GM18951 (cell line): ENCODE measurements around the gene ARHGAP44.

Source experiments
- POLR2A ChIP-seq: IDR thresholded peaks from 4 replicates; pipeline ENCODE4 v1.6.1; 2011; ENCODE audit warnings: mild to moderate bottlenecking; ENCODE audit not compliant: insufficient read length, insufficient read depth; ENCODE audit errors: extremely low read depth
- in situ Hi-C: fragments of 300-500 bp; cut with MboI; formaldehyde crosslinking; loops from one replicate; pipeline ENCODE4 v1.12.0; 2022; ENCODE audit warnings: low sequenced_read_pairs, mixed read lengths, inconsistent platforms; ENCODE audit not compliant: unreplicated experiment

ARHGAP44 gene

DNA sequence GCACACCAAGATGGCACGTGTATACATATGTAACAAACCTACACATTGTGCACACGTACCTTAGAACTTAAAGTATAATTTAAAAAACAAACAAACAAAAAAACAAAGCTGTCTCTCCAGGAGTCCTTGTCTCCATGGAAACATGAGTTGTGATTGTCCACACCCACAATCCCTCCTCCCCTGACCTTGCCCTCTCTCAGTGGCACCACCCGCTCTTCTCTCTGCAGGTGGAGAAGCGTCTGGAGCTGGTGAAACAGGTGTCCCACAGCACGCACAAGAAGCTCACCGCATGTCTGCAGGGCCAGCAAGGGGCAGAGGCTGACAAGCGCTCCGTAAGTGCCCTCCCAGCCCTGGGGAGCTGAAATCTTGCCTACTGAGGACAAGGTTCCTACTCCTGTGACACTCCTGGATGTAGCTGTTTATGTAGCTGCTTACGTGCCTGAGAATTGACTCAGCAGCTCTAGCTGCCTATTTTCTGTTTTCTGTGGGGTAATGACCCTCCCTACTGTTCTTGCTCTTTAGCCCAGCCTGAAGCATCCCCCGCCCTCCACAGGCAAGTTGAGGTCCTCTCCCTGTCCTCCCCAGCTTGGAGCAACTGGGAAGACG lies 107.0 kb downstream of the ARHGAP44 start:
- no peak for TF ChIP-seq POLR2A
- in situ Hi-C loops = no loop called here

DNA sequence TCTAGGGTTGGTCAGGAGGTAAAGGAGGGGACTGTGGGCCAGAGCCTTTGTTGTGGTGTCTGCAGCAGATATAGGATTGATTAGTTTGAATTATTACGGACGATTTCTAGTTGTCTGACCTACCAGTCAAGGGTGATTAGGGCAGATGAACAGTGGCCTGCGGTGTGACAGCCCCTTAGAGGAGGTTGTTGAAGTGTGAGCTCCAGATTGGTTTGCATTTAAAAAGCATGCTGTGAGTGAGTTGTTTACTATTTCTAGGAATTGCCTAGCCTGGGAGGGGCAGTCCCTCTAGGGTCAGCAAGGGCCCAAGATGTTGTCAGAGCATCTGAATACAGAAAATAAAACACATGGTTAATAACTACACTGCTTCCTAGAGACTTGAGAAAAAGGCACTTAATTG lies 108.8 kb downstream of the ARHGAP44 start:
- no peak for TF ChIP-seq POLR2A
- in situ Hi-C loops = no loop called here

DNA sequence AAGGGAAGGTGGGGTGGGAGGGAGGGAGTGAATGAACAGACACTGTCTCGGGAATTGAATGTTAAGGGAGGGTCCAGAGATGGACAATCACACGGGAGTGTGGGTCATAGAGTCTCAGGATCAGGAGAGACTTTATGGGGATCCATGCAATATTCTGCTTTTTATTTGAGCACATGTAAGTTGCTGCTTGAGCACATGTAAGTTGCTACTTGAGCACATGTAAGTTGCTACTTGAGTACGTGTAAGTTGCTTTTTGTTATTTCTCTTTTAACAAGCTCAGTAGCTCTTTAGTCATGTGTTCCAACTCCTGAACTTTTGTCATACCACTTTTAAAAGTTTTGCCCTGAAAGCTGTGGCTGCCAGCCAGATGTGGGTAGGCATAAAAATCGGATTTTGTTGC lies 110.3 kb downstream of the ARHGAP44 start:
- in situ Hi-C loops = no loop called here

DNA sequence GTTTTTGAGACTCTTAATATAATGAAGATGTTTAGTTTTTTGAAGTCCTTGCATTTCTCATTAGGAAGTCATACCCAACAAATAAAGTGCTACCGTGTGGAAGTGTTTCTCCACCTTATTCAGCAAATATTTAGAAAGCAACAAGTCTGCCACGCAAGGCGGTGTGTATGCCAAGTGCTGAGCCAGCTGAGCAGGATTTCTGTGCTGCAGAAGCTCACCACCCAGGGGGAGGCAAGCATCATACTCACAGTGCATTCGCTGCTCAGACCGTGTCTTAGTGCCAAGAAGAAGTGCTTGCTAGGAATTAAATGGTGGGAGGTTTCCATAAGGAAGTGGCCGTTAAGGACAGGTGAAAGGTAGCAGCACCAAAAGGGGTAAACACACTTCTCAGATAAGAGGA lies 111.2 kb downstream of the ARHGAP44 start:
- TF ChIP-seq POLR2A = no peak
- in situ Hi-C loops = no loop called here

More for the DNA sequence above, 110.3 kb downstream of the ARHGAP44 start:
- TF ChIP-seq POLR2A = no peak

- no peak for TF ChIP-seq POLR2A
- in situ Hi-C loops = no loop called here
Observed at GRCh38 chr17:12902046-12902445, 112.7 kb downstream of the ARHGAP44 start.

GRCh38 chr17:12907477-12907876 lies 118.2 kb downstream of the ARHGAP44 start:
- no peak for TF ChIP-seq POLR2A
- in situ Hi-C loops = no loop called here

DNA sequence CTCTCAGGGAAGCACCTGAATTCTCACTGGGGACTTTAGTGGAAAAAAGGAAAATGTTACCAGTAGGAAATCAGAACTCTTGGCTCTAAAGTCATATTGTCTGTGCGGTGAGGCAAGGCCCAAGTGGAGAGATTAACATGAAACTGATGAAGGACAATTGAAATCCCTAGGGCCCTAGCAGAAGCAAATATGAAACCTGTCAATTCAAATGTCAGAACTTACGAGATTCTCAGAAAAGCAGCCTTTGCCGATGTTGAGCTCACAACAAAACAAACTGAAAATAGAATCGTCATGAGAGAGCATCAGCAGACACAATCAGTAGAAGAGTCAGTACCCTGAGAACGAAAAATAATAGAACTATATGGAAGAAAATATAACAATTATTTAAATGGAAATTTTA lies 119.7 kb downstream of the ARHGAP44 start:
- no peak for TF ChIP-seq POLR2A
- in situ Hi-C loops = no loop called here

DNA sequence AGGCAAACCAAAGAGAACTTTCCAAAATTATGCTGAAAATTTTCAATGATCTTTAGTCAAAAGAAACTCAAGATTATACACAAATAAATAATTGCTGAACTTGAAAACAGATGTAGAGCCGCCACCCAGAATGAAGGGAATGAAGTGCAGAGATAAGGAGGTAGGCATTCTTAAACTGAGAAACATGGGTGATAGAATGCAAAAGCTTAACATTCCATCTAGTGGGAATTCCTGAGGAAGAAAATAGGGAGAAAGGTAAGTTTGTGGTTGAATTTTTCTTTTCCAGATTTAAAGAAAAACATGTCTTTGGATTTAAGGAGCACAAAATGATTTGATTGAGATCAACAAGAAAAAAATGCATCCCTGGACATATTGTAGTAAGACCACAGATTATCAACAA lies 120.2 kb downstream of the ARHGAP44 start:
- no peak for TF ChIP-seq POLR2A
- in situ Hi-C loops = no loop called here

- in situ Hi-C loops = no loop called here
- no peak for TF ChIP-seq POLR2A
Observed at GRCh38 chr17:12911239-12911638, 121.9 kb downstream of the ARHGAP44 start.

GRCh38 chr17:12917399-12917798 lies 128.1 kb downstream of the ARHGAP44 start:
- no peak for TF ChIP-seq POLR2A
- in situ Hi-C loops = no loop called here

- in situ Hi-C loops = no loop called here
- no peak for TF ChIP-seq POLR2A
Observed at GRCh38 chr17:12918142-12918541, 128.8 kb downstream of the ARHGAP44 start.

GRCh38 chr17:12922120-12922519 lies 132.8 kb downstream of the ARHGAP44 start:
- no peak for TF ChIP-seq POLR2A
- in situ Hi-C loops = no loop called here

- in situ Hi-C loops = no loop called here
- no peak for TF ChIP-seq POLR2A
Observed at GRCh38 chr17:12924614-12925013, 135.3 kb downstream of the ARHGAP44 start.

- in situ Hi-C loops = no loop called here
- no peak for TF ChIP-seq POLR2A
Observed at GRCh38 chr17:12927001-12927400, 137.7 kb downstream of the ARHGAP44 start.

- TF ChIP-seq POLR2A = no peak
- in situ Hi-C loops = no loop called here
Observed at GRCh38 chr17:12927541-12928425, 138.5 kb downstream of the ARHGAP44 start.

DNA sequence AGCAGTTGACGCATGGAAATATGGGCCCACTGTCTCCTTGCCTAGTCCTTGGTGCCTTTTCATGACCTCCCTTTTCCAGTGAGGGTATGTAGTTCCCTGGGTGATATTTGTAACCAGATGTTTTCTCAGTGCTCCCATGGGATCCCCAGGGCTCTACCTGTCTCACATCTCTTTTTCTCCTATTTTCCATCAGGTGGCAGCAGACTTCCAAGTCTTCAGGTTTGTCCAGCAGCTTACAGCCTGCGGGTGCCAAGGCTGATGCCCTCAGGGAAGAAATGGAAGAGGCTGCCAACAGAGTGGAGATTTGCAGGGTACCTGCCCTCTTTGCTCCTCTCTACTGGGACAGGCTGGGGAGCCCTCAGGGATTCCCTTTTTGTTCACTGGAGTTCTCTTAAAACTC lies 139.4 kb downstream of the ARHGAP44 start:
- in situ Hi-C loops = no loop called here
- TF ChIP-seq POLR2A = no peak
